ENCODE measurements around the gene FGD5.

GRCh38 chr3:14822670-14823390 is 4.1 kb downstream of the FGD5 start:
- TF ChIP-seq EZH2 (IDR thresholded peaks at IDR 0.05; ENCODE audit: borderline replicate concordance, low read length) = no peak
- TF ChIP-seq CTCF (IDR thresholded peaks at IDR 0.05; ENCODE audit: low read length) = no peak
